ENCODE results near the gene ZC3H4.
A peak's percentile ranks its signal among the peaks of the same experiment; 100 is the strongest.
"Not testable (repeated sequence)": the region's sequence is repeated elsewhere in the genome, so short reads cannot be mapped to it uniquely, and the experiment has no call there.

The ZC3H4 gene

DNA sequence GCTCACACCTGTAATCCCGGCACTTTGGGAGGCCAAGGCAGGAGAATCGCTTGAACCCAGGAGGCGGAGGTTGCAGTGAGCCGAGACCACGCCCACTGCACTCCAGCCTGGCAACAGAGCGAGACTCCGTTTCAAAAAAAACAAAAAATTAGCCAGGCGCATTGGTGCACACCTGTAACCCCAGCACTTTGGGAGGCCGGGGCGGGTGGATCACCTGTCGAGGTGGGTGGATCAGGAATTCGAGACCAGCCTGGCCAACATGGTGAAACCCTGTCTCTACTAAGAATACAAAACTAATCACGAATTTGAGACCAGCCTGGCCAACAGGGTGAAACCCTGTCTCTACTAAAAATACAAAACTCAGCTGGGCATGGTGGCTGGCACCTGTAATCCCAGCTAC is 35.2 kb downstream of the ZC3H4 start:
- not testable (repeated sequence) for DNase-seq

GRCh38 chr19:47075941-47076340 is 37.6 kb downstream of the ZC3H4 start:
- no peak for DNase-seq

DNA sequence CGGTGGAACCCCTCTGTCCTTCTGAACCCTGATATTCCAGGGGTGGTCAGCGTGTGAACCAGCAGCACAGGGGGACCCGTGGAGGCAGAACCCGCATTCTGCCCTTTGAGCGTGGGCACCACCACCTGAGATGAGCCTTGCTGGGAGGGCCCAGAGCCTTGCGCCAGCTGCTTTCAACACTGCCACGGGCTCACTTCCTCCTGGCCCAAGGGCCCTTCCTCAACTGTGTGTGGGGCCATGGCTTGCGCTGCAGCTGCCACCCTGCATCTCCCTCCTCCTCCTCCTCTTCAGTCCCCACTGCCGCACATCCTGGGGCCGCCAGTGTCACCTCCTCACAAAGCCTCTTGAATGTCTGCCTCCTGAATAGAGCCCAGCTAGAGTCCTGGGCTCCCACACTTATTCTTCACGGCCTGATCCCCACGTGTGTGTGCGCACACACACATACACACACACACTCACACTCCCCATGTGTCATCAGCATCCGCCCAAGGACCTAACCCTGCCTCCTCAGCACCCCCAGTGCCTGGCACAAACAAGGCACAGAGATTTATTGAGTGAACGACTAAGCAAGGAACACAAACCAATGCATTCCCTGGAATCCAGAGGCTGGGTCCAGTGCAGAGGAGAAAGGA is 38.3 kb downstream of the ZC3H4 start:
- no peak for DNase-seq

- DNase-seq: no peak
These were observed 39.0 kb downstream of the ZC3H4 start for GRCh38 chr19:47074621-47075020.

GRCh38 chr19:47073574-47073973 is 40.0 kb downstream of the ZC3H4 start:
- DNase-seq: no peak

GRCh38 chr19:47072323-47072722 is 41.3 kb downstream of the ZC3H4 start:
- DNase-seq: no peak

DNA sequence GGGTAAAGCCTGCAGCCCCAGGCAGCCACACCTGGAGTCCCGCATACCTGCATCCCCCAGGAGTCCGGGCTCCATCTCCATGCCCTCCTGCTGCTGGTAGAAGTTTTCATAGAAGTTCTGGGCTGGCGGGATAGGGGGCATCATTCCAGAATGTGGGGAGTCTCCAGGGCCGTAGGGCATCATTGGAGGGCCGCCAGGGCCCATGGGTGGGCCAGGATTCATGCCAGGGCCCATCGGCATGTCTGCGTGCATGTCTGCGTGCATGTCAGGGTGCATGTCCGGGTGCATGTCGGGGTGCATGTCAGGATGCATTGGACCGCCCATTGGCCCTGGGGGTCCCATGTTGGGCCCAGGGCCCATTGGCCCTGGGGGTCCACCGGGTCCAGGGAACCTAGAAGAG is 41.8 kb downstream of the ZC3H4 start:
- no peak for DNase-seq

GRCh38 chr19:47070756-47071155 is 42.8 kb downstream of the ZC3H4 start:
- DNase-seq: no peak

GRCh38 chr19:47069795-47070194 is 43.8 kb downstream of the ZC3H4 start:
- DNase-seq: no peak

DNA sequence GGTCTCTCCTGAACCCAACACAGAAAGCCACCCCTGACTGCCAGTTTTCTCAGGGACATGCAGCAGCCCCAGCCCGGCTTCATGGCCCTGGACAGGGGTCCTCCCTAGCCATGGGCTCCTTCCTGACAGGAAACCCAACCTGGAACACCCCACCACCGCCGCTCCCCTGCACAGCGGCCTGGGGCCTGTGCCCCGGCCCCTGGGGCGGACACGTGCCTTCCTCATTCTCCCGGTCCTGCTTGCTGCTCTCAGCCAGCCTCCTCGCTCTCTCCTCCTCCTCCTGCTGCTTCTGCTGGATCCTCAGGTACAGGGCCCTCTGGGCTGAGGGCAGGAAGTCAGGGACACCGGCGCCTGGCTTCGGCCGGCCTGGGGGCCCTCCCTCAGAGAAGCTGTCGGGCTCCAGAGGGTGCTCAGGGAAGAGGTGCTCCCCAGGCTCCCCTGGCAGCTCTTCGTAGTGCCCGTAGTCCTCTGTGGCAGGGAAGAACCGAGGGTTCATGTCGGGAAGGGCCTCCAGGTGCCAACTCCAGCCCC is 44.6 kb downstream of the ZC3H4 start:
- no peak for DNase-seq

DNA sequence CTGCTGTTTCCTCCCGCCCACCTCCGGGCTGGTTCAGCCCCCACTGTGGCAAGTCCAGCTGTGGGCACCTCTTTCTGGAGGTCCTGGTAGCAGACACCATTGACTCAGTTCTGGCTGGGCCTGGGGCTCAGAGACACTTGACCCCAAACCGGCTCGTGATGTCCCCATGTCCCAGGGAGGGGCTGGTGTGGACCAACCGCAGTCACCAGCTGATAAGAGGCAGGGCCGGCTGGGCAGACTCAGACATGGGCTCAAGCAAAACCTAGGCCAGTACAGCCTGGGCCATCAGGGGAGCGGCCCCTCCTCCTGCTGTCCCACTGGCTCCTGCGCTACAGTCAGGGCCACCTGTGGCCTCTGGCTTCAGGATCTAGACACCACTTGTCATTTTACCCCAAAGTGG is 45.3 kb downstream of the ZC3H4 start:
- DNase-seq: no peak

- no peak for DNase-seq
These were observed 46.2 kb downstream of the ZC3H4 start for GRCh38 chr19:47067215-47067847.

DNA sequence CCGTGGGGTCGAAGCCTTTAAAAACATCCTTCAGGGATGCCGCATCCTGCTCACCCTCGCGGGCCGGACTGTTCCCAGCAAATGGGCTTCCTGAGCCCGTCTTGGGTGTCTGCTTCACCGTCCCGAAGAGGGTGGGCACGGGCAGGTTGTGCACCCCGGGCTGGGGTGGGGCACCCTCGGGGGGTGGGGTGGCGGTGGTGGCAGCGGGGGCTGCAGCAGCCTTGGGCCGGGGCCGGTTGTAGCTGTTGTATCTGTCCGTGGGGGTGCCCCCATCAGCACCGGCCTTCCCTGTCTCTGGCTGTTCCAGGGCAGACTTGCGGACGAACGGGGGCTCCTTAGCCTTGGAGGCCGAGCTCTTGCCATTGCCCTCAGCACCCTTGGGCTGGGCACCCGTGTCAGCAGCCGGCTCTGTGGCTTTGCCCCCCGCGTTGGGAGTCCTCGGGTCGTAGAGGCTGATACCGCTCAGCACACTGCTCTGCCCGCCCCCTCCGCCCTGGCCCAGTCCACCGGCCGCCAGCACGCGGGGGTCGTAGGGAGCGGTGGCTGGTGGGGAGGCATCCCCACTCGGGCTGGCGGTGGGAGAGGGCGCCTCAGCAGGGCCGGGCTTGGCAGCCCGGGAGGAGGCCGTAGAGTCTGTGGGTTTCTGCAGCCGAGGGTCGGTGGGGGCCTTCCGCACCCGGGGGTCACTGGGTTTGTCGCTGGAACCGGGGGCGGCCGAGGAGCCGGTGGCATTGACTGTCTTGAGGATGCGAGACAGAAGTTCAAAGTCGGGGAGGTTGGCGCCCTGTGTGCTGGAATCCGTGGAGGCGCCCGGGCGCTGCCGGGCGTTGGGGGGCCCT is 47.0 kb downstream of the ZC3H4 start:
- no peak for DNase-seq

- DNase-seq: no peak
These were observed 48.3 kb downstream of the ZC3H4 start for GRCh38 chr19:47065242-47065641.

- DNase-seq: no peak
These were observed 49.7 kb downstream of the ZC3H4 start for GRCh38 chr19:47063874-47064273.

DNA sequence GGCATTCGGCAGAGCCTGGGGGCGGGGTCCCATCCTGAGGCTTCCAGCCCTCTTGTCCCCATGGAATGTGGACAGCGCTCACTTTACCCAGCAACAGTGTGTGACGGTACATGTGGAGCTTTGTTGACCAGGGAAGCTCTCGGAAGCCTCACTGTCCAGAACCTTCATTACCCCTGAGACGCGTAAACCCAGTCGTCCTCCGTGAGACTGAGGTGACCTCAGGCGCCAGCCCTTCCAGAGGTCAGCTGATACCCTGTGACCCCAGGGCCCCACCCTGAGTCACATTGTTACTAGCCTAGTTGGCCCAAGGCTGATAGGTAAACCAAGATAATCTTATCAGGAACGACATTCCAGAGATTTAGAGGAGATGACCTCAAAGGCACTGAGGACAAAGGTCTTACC is 55.0 kb downstream of the ZC3H4 start:
- DNase-seq: no peak

GRCh38 chr19:47057328-47057727 is 56.2 kb downstream of the ZC3H4 start:
- DNase-seq: no peak

DNA sequence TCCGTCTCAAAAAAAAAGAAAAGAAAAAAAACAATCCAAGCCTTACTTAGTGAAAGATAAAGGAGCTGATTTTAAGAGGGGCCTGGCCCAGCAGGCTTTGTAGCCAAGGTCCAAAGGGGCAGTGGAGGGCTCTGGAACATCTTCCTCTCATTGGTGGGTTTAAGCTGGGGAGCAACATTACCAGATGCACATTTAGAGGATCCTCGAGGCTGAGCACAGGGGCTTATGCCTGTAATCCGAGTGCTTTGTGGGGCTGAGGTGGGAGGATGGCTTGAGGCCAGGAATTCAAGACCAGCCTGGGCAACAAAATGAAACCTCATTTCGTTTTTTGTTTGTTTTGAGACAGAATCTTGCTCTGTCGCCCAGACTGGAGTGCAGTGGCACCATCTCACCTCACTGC is 57.2 kb downstream of the ZC3H4 start:
- DNase-seq: no peak

DNA sequence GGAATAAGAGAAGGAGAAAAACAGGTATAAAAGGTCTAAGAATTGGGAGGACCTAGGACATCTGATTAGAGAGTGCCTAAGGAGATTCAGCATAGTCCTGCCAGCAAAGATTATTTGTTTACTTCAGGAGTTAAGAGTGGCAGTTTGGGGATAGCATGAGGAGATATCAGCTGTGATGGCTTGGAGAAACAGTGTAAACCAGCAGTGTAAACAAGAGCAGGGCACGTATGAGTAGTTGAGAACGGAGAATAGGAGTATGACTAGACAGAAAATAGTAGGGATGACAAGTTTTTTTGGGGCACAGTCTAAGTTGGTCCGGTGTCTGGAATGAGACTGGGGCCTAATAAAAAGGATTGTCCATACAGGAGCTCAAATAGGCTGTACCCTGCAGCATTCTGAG is 63.0 kb downstream of the ZC3H4 start:
- not testable (repeated sequence) for DNase-seq

DNA sequence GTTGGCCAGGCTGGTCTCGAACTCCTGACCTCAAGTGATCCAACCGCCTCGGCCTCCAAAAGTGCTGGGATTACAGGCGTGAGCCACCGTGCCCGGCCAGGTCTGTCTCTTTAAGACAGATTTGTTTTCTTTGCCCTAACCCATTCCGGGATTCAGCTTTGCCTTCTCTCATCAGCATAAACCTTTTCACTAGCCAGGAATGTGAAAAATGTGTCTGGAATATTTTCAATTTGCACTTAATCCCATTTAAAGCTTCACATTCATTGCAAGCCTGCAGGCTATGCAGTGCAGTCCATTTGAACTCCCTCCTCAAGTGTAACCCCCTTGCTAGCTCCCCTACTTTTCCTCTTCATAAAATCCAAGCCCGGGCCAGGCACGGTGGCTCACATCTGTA is 64.3 kb downstream of the ZC3H4 start:
- no peak for DNase-seq

GRCh38 chr19:47047763-47048405 is 65.7 kb downstream of the ZC3H4 start:
- peak; percentile 63 for DNase-seq

GRCh38 chr19:47047272-47047762 is 66.3 kb downstream of the ZC3H4 start:
- no peak for DNase-seq

GRCh38 chr19:47045867-47046470 is 67.6 kb downstream of the ZC3H4 start:
- DNase-seq: no peak

Data from activated naive CD4-positive, alpha-beta T cell treated with anti-CD3 and anti-CD28 coated beads, Interleukin-2, amount 50 U/mL, for 16 hours (primary cell).